PC-3 (cell line): ENCODE measurements around the gene NAA10. TPM values are rescaled to one million over a fixed set of nuclear protein-coding genes. Genes with fewer than 3 reads are reported as not detected.

ENCODE experiments used
- ATAC-seq: fragments of 200-7000 bp; cut with Tn5 transposase; 2 replicates; pipeline ENCODE4 v1.9.1; 2020; ENCODE audit warnings: mild to moderate bottlenecking, moderate library complexity
- BruUV-seq: library from RNA; stranded (reverse); fragments of 400-500 nt; replicated peaks from 2 replicates; lab custom pipeline; 2021; lab: Mats Ljungman, UMichigan
- CTCF ChIA-PET: fragments of 300-600 bp; sonication (Branson Sonifier 250); formaldehyde crosslinking; loops from one replicate; lab custom pipeline; 2022; ENCODE audit warnings: antibody characterized with exemption; lab: Charles Lee
- POLR2A ChIA-PET: fragments of 300-600 bp; sonication (Branson Sonifier 250); formaldehyde crosslinking; loops from one replicate; lab custom pipeline; 2022; ENCODE audit warnings: antibody characterized with exemption; ENCODE audit not compliant: unreplicated experiment; lab: Charles Lee
- DNase-seq: peaks from one replicate; pipeline ENCODE4 v3.0.0-alpha.2; 2015
- H2AFZ ChIP-seq: fragments of 300-600 bp; sonication (generic); 2 replicates; pipeline ENCODE4 v1.6.0; 2016; ENCODE audit warnings: antibody characterized with exemption, low read length
- H3F3A ChIP-seq: fragments of 300-600 bp; sonication (generic); one replicate; pipeline ENCODE4 v1.6.0; 2017; ENCODE audit warnings: antibody characterized with exemption, low read length, control low read depth, mild to moderate bottlenecking; ENCODE audit not compliant: unreplicated experiment
- H3K27ac ChIP-seq: fragments of 300-600 bp; sonication (generic); 2 replicates; pipeline ENCODE4 v1.5.1; 2016; ENCODE audit warnings: mild to moderate bottlenecking, low read length
- H3K27me3 ChIP-seq: fragments of 300-600 bp; sonication (generic); 2 replicates; pipeline ENCODE4 v1.6.1; 2016; ENCODE audit warnings: low read length, mixed read lengths
- H3K36me3 ChIP-seq: fragments of 300-600 bp; sonication (generic); 2 replicates; pipeline ENCODE4 v1.6.1; 2016; ENCODE audit warnings: low read depth, mixed run types, low read length, mixed read lengths
- H3K4me1 ChIP-seq: fragments of 300-600 bp; sonication (generic); 2 replicates; pipeline ENCODE4 v1.5.1; 2016; ENCODE audit warnings: low read length; ENCODE audit not compliant: insufficient read depth
- H3K4me2 ChIP-seq: fragments of 300-600 bp; sonication (generic); 2 replicates; pipeline ENCODE4 v1.6.0; 2016; ENCODE audit warnings: low read length
- H3K4me3 ChIP-seq: fragments of 300-600 bp; sonication (generic); 2 replicates; pipeline ENCODE4 v1.5.1; 2016; ENCODE audit warnings: mild to moderate bottlenecking, low read length, mixed read lengths
- H3K79me2 ChIP-seq: fragments of 300-600 bp; sonication (generic); 2 replicates; pipeline ENCODE4 v1.6.1; 2017; ENCODE audit warnings: low read length, mixed read lengths
- H3K9ac ChIP-seq: fragments of 300-600 bp; sonication (generic); 2 replicates; pipeline ENCODE4 v1.6.0; 2016; ENCODE audit warnings: mild to moderate bottlenecking, low read length
- H3K9me2 ChIP-seq: fragments of 300-600 bp; sonication (generic); replicated peaks from 2 replicates; pipeline ENCODE4 v1.6.1; 2016; ENCODE audit warnings: mixed run types, low read length, mixed read lengths
- H3K9me3 ChIP-seq: fragments of 300-600 bp; sonication (generic); 2 replicates; pipeline ENCODE4 v1.6.1; 2016; ENCODE audit warnings: low read length, mixed read lengths
- H4K20me1 ChIP-seq: fragments of 300-600 bp; sonication (generic); 2 replicates; pipeline ENCODE4 v1.6.1; 2016; ENCODE audit warnings: low read length, mixed read lengths
- EZH2 ChIP-seq: fragments of 300-600 bp; sonication (generic); IDR thresholded peaks from one replicate; pipeline ENCODE4 v1.6.1; 2017; ENCODE audit warnings: antibody characterized with exemption, mild to moderate bottlenecking, low read length; ENCODE audit not compliant: unreplicated experiment
- EZH2phosphoT487 ChIP-seq: fragments of 300-600 bp; sonication (generic); IDR thresholded peaks from 2 replicates; pipeline ENCODE4 v1.6.1; 2018; ENCODE audit warnings: mild to moderate bottlenecking, antibody characterized with exemption, low read length, borderline replicate concordance
- intact Hi-C: fragments of 100-400 bp; cut with micrococcal nuclease; formaldehyde crosslinking; loops from 2 replicates; pipeline ENCODE4 v1.9.0; 2023
- total RNA-seq: library from RNA; depleted of rRNA; stranded (reverse); fragments of >200 nt; gene quantifications from 2 replicates; pipeline ENCODE4 v1.2.3, GENCODE V29; 2014
- TF ChIP-seq, protein P1 (sequence below): fragments of 300-600 bp; sonication (generic); conservative IDR thresholded peaks from 2 replicates; pipeline ENCODE4 v1.5.1; 2017; ENCODE audit warnings: antibody characterized with exemption, low read depth, mild to moderate bottlenecking, low read length

NAA10 gene
- total RNA-seq, 1 experiment from 2014 or later, result 172 TPM

DNA sequence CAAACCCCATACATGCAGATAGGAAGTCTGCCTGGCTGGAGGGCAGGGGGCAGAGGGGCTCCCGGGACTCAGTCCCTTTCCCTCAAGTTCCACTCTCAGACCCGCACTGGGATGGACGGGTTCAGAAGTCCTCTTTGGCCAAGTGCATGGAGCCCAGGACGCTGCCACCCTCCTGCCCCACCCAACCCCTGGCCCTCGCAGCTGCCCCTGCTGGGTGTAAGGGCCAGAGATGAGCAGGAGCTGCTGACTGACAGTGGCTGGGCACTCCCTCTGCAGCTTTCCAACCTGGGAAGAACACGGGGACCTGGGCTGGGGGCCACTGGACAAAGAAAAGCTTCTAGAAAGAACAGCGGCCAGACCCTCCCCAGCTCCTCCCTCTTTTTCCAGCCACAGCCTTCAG lies 52.3 kb downstream of the NAA10 start:
- Histone ChIP-seq H2AFZ (no peak overlapping the region), H3K9me3 (no peaks in the 10 kb centered on the region), H3K9me2 (no peaks in the 10 kb centered on the region), H3K4me1 (peaks cover 9% of the 10 kb centered on the region; the same call in 1 of the 2 replicates), H3K36me3 (no peaks in the 10 kb centered on the region), H3K4me2 (no peak overlapping the region), H3K79me2 (no peaks in the 10 kb centered on the region), H3F3A (no peaks in the 10 kb centered on the region), H3K27ac (no peak overlapping the region), H3K27me3 (peaks cover 6% of the 10 kb centered on the region; the same call in 1 of the 2 replicates), H4K20me1 (no peaks in the 10 kb centered on the region), H3K9ac (no peak overlapping the region), H3K4me3 (no peak overlapping the region)
- no TSS peak for BruUV-seq
- CTCF ChIA-PET, result no interaction called here
- POLR2A ChIA-PET, result no interaction called here
- DNase-seq (no peak), ATAC-seq (no peak)
- intact Hi-C loops, result no loop called here
- TF ChIP-seq EZH2 (no peak), EZH2phosphoT487 (no peak)
- TF ChIP-seq, protein P1, sequence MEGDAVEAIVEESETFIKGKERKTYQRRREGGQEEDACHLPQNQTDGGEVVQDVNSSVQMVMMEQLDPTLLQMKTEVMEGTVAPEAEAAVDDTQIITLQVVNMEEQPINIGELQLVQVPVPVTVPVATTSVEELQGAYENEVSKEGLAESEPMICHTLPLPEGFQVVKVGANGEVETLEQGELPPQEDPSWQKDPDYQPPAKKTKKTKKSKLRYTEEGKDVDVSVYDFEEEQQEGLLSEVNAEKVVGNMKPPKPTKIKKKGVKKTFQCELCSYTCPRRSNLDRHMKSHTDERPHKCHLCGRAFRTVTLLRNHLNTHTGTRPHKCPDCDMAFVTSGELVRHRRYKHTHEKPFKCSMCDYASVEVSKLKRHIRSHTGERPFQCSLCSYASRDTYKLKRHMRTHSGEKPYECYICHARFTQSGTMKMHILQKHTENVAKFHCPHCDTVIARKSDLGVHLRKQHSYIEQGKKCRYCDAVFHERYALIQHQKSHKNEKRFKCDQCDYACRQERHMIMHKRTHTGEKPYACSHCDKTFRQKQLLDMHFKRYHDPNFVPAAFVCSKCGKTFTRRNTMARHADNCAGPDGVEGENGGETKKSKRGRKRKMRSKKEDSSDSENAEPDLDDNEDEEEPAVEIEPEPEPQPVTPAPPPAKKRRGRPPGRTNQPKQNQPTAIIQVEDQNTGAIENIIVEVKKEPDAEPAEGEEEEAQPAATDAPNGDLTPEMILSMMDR, result no peak

DNA sequence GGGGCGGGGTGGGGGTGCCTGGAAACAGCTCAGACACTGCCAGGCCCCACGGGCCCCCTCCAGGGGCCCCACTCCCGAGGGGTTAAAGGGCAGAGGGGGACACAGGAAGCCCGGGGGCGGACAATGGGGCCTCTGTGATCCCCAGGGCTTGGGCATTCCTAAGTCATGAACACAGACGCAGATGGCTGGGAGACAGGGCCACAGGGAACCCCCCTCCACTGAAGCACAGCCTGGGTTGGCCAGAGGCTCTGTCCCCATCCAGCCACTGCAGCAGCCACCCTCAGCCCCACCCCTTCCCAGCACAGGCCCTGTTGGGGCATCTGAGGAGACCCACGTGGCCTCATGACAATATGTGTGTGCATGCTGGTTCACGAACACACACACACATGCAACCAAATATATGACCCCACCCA lies 52.7 kb downstream of the NAA10 start:
- H3K79me2 ChIP-seq, result no peaks in the 10 kb centered on the region
- TF ChIP-seq EZH2phosphoT487 (no peak), EZH2 (no peak)
- TF ChIP-seq, protein P1, result no peak
- ATAC-seq (no peak), DNase-seq (no peak)
- no peak overlapping the region for H3K27ac ChIP-seq
- CTCF ChIA-PET, result no interaction called here
- no peaks in the 10 kb centered on the region for H3K9me2 ChIP-seq
- intact Hi-C loops, result no loop called here
- H3K9me3 ChIP-seq, result no peaks in the 10 kb centered on the region
- POLR2A ChIA-PET, result no interaction called here
- H4K20me1 ChIP-seq, result no peaks in the 10 kb centered on the region
- no TSS peak for BruUV-seq
- H3K36me3 ChIP-seq, result no peaks in the 10 kb centered on the region
- no peak overlapping the region for H3K4me3 ChIP-seq
- no peak overlapping the region for H2AFZ ChIP-seq
- H3K9ac ChIP-seq, result no peak overlapping the region
- H3F3A ChIP-seq, result no peaks in the 10 kb centered on the region
- no peak overlapping the region for H3K4me2 ChIP-seq
- H3K27me3 ChIP-seq, result peaks cover 6% of the 10 kb centered on the region; the same call in 1 of the 2 replicates
- H3K4me1 ChIP-seq, result peaks cover 9% of the 10 kb centered on the region; the same call in 1 of the 2 replicates

DNA sequence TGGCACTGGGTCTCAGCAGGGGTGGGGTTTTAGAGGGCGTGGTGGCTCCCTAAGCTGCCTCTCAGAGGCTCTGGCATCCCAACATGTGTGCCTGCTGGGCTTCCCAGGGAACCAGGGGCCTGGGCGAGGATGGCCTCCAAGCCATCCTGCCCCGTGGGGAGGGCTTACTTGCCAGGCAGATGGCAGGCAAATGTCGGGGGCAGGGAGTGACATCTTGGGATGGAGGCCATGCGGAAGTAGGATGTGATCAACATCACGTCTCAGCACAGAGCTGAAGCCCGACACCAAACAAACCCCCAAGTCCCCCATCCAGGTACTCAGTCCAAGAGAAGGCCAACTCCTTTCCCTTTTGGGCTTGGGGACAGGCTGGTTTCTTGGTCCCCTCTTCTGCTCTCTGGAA lies 53.6 kb downstream of the NAA10 start:
- no peaks in the 10 kb centered on the region for H3K79me2 ChIP-seq
- H3K4me2 ChIP-seq, result no peak overlapping the region
- intact Hi-C loops, result no loop called here
- H3K36me3 ChIP-seq, result no peaks in the 10 kb centered on the region
- H3K4me1 ChIP-seq, result peaks cover 9% of the 10 kb centered on the region; the same call in 1 of the 2 replicates
- ChIA-PET CTCF (no interaction called here), POLR2A (no interaction called here)
- TF ChIP-seq, protein P1, result no peak
- TF ChIP-seq EZH2 (no peak), EZH2phosphoT487 (no peak)
- no peak overlapping the region for H3K9ac ChIP-seq
- no peak overlapping the region for H2AFZ ChIP-seq
- no peaks in the 10 kb centered on the region for H4K20me1 ChIP-seq
- no TSS peak for BruUV-seq
- ATAC-seq (no peak), DNase-seq (no peak)
- no peak overlapping the region for H3K27ac ChIP-seq
- H3K9me3 ChIP-seq, result no peaks in the 10 kb centered on the region
- peaks cover 6% of the 10 kb centered on the region; the same call in 1 of the 2 replicates for H3K27me3 ChIP-seq
- no peak overlapping the region for H3K4me3 ChIP-seq
- no peaks in the 10 kb centered on the region for H3F3A ChIP-seq
- H3K9me2 ChIP-seq, result no peaks in the 10 kb centered on the region
